OCI-LY3 (cell line): ENCODE results near the gene NTNG1.

ENCODE experiments used
- CTCF ChIP-seq: fragments of 200-600, 300-600 bp; sonication (generic); IDR thresholded peaks from 2 replicates; pipeline ENCODE4 v1.5.1; 2014; ENCODE audit warnings: antibody characterized with exemption, low read length, low read depth
- EZH2phosphoT487 ChIP-seq: fragments of 200-600 bp; shearing (Covaris generic); IDR thresholded peaks from 2 replicates; pipeline ENCODE4 v1.6.1; 2018; ENCODE audit warnings: antibody characterized with exemption, mixed run types, low read depth

GRCh38 chr1:107358619-107359327 is 217.9 kb downstream of the NTNG1 start:
- TF ChIP-seq CTCF = no peak
- no peak for TF ChIP-seq EZH2phosphoT487
